SK-N-SH (cell line): Measurements from ENCODE around the gene ARHGAP15. TPM values are rescaled to one million over a fixed set of nuclear protein-coding genes. Genes with fewer than 3 reads are reported as not detected.

Experiments
- CTCF ChIA-PET: fragments of 300-600, 350-600 bp; formaldehyde crosslinking; extraction: SDS; loops from one replicate; lab custom pipeline; 2021; lab: Yijun Ruan, JAX
- POLR2A ChIA-PET: fragments of 350-600 bp; sonication (Branson Sonifier 250); formaldehyde crosslinking; extraction: SDS; loops from one replicate; lab custom pipeline; 2020; ENCODE audit warnings: antibody characterized with exemption, inconsistent platforms; lab: Yijun Ruan, JAX
- DNase-seq: peaks from one replicate; pipeline ENCODE4 v3.0.0; 2012
- H2AFZ ChIP-seq: fragments of 200-600 bp; sonication (generic); 2 replicates; pipeline ENCODE4 v1.8.1; 2016; ENCODE audit warnings: antibody characterized with exemption, mild to moderate bottlenecking, low read depth
- H3F3A ChIP-seq: fragments of 200-600 bp; sonication (generic); replicated peaks from 2 replicates; pipeline ENCODE3; 2016; ENCODE audit warnings: antibody characterized with exemption, mild to moderate bottlenecking; ENCODE audit not compliant: insufficient read depth
- H3K27ac ChIP-seq, 2 experiments: fragments of 200-500 bp in 1 of 2; fragments of 200-600 bp in 1 of 2; sonication (Bioruptor generic) in 1 of 2; sonication (generic), shearing (Covaris generic) in 1 of 2; 2 replicates each; pipeline versions ENCODE4 v1.5.1 to v1.6.1; 2014 to 2016; ENCODE audit warnings: low read depth in 2 of 2, inconsistent platforms in 1 of 2, low read length in 1 of 2, mild to moderate bottlenecking in 1 of 2, mixed read lengths in 1 of 2
- H3K27me3 ChIP-seq: fragments of 200-600 bp; sonication (generic), shearing (Covaris generic); 2 replicates; pipeline ENCODE4 v1.6.1; 2016; ENCODE audit warnings: mixed run types; ENCODE audit not compliant: insufficient read depth
- H3K36me3 ChIP-seq, 2 experiments: fragments of 200-500 bp in 1 of 2; fragments of 200-600 bp in 1 of 2; sonication (Bioruptor generic) in 1 of 2; sonication (generic) in 1 of 2; replicated peaks in 1 of 2; 2 replicates each; pipeline versions ENCODE3 to v1.5.1; 2014 to 2016; ENCODE audit warnings: low read length in 1 of 2, mild to moderate bottlenecking in 1 of 2; ENCODE audit not compliant: insufficient read depth in 2 of 2, control insufficient read depth in 1 of 2
- H3K4me1 ChIP-seq, 2 experiments: fragments of 200-500 bp in 1 of 2; fragments of 200-600 bp in 1 of 2; sonication (Bioruptor generic) in 1 of 2; sonication (generic), shearing (Covaris generic) in 1 of 2; 2 replicates each; pipeline versions ENCODE4 v1.5.1 to v1.6.1; 2014 to 2016; ENCODE audit warnings: low read depth in 1 of 2, low read length in 1 of 2, mixed run types in 1 of 2; ENCODE audit not compliant: insufficient read depth in 2 of 2, control insufficient read depth in 1 of 2
- H3K4me2 ChIP-seq: fragments of 200-600 bp; sonication (generic), shearing (Covaris generic); 2 replicates; pipeline ENCODE4 v1.6.1; 2017; ENCODE audit warnings: mixed run types
- H3K4me3 ChIP-seq, 2 experiments: fragments of 200-500 bp in 1 of 2; fragments of 200-600 bp in 1 of 2; sonication (Bioruptor generic) in 1 of 2; sonication (generic), shearing (Covaris generic) in 1 of 2; 2 replicates each; pipeline versions ENCODE4 v1.5.1 to v1.8.1; 2014 to 2016; ENCODE audit warnings: low read depth in 2 of 2, inconsistent platforms in 1 of 2, low read length in 1 of 2, mild to moderate bottlenecking in 1 of 2, mixed read lengths in 1 of 2, moderate library complexity in 1 of 2
- H3K79me2 ChIP-seq: fragments of 200-600 bp; sonication (generic); 2 replicates; pipeline ENCODE4 v1.8.1; 2017; ENCODE audit warnings: mild to moderate bottlenecking; ENCODE audit not compliant: insufficient read depth
- H3K9ac ChIP-seq: fragments of 200-600 bp; sonication (generic); 2 replicates; pipeline ENCODE4 v1.6.1; 2017; ENCODE audit warnings: mixed run types
- H3K9me2 ChIP-seq: fragments of 200-600 bp; sonication (generic); 2 replicates; pipeline ENCODE4 v1.6.1; 2017; ENCODE audit warnings: mixed run types
- H3K9me3 ChIP-seq: fragments of 200-600 bp; sonication (generic); 2 replicates; pipeline ENCODE4 v1.6.1; 2017; ENCODE audit warnings: mixed run types, mild to moderate bottlenecking, moderate library complexity
- H4K20me1 ChIP-seq: fragments of 200-600 bp; sonication (generic); 2 replicates; pipeline ENCODE4 v1.6.1; 2017; ENCODE audit warnings: mild to moderate bottlenecking, mixed run types; ENCODE audit not compliant: insufficient read depth
- CTCF ChIP-seq: fragments of 200-600 bp; sonication (generic); IDR thresholded peaks from 2 replicates; pipeline ENCODE4 v1.6.1; 2017; ENCODE audit warnings: antibody characterized with exemption, mild to moderate bottlenecking, moderate library complexity
- EZH2phosphoT487 ChIP-seq: fragments of 200-600 bp; sonication (generic); IDR thresholded peaks from 2 replicates; pipeline ENCODE4 v1.6.1; 2017; ENCODE audit warnings: low read depth, mixed run types, mild to moderate bottlenecking, antibody characterized with exemption, moderate library complexity, borderline replicate concordance
- FOSL2 ChIP-seq: IDR thresholded peaks from 2 replicates; pipeline ENCODE4 v1.4.0; 2012; ENCODE audit warnings: low read depth, mild to moderate bottlenecking, moderate library complexity, borderline replicate concordance
- FOXM1 ChIP-seq: IDR thresholded peaks from 2 replicates; pipeline ENCODE4 v1.4.0; 2012; ENCODE audit warnings: low read depth, mild to moderate bottlenecking
- GABPA ChIP-seq: IDR thresholded peaks from 2 replicates; pipeline ENCODE4 v1.4.0; 2012; ENCODE audit warnings: low read depth, mild to moderate bottlenecking
- GATA2 ChIP-seq: sonication (generic); formaldehyde crosslinking; IDR thresholded peaks from 2 replicates; pipeline ENCODE4 v1.5.0; 2020; ENCODE audit warnings: mild to moderate bottlenecking, missing genetic modification reagents
- NRF1 ChIP-seq: IDR thresholded peaks from 2 replicates; pipeline ENCODE4 v1.6.1; 2012; ENCODE audit warnings: low read depth, mild to moderate bottlenecking, low read length
- PBX3 ChIP-seq: IDR thresholded peaks from 2 replicates; pipeline ENCODE4; 2012
- RAD21 ChIP-seq: IDR thresholded peaks from 2 replicates; pipeline ENCODE4 v1.6.1; 2012; ENCODE audit warnings: mild to moderate bottlenecking, low read length
- RCOR1 ChIP-seq: fragments of 150-350 bp; IDR thresholded peaks from 2 replicates; pipeline ENCODE4 v1.6.1; 2017; ENCODE audit warnings: antibody characterized with exemption, low read length
- RXRA ChIP-seq: IDR thresholded peaks from 2 replicates; pipeline ENCODE4 v1.4.0; 2012; ENCODE audit warnings: low read depth, mild to moderate bottlenecking, borderline replicate concordance
- SIN3A ChIP-seq: IDR thresholded peaks from 2 replicates; pipeline ENCODE4 v1.6.1; 2012; ENCODE audit warnings: low read depth, mild to moderate bottlenecking, low read length, moderate library complexity, borderline replicate concordance
- SMC3 ChIP-seq: IDR thresholded peaks from 2 replicates; pipeline ENCODE4 v1.6.1; 2012; ENCODE audit warnings: low read depth, low read length, improper control_type of control experiment
- USF1 ChIP-seq: IDR thresholded peaks from 2 replicates; pipeline ENCODE4 v1.4.0; 2012; ENCODE audit warnings: low read depth, borderline replicate concordance
- WGBS: methylation state at CpG from one replicate; pipeline ENCODE4 v1.1.6; 2017; ENCODE audit warnings: low lambda C conversion rate; 5-methylcytosine and 5-hydroxymethylcytosine counted together
- polyA plus RNA-seq, 3 experiments: library from polyadenylated mRNA; depleted of rRNA; stranded (reverse); fragments of >200 nt; gene quantifications; 2 replicates each; pipeline ENCODE4 v1.2.3, GENCODE V29; 2012

The ARHGAP15 gene
- polyA plus RNA-seq, 1 of the 3 experiments (the other 2 are of a cell fraction) = not detected

- no peak for DNase-seq
- Histone ChIP-seq H4K20me1 (no peaks in the 10 kb centered on the region), H3K4me1 (no peaks in the 10 kb centered on the region), H3K4me3 (no peak overlapping the region), H3K4me2 (no peak overlapping the region), H2AFZ (no peak overlapping the region), H3K9ac (no peak overlapping the region), H3K36me3 (no peaks in the 10 kb centered on the region), H3F3A (no peaks in the 10 kb centered on the region), H3K79me2 (no peaks in the 10 kb centered on the region), H3K9me3 (no peaks in the 10 kb centered on the region; the same call in 1 of the 2 replicates), H3K27ac (no peak overlapping the region), H3K9me2 (no peaks in the 10 kb centered on the region), H3K27me3 (no peaks in the 10 kb centered on the region)
- TF ChIP-seq SMC3 = peak; percentile 22; the same call in 1 of the 2 replicates
- peak; percentile 38 for TF ChIP-seq CTCF
- TF ChIP-seq RCOR1 = no peak
- TF ChIP-seq RAD21 = peak; percentile 63
- CTCF ChIA-PET = interaction anchor here (1.5 kb wide), 1 partner anchor 102 kb away, joined by 4 read pairs; no protein-coding TSS in a partner anchor
- 53% methylated on average over 5 of the region's 5 CpGs for WGBS
- POLR2A ChIA-PET = no interaction called here
Measured at GRCh38 chr2:143582046-143582747, 453.0 kb downstream of the ARHGAP15 start.

- Histone ChIP-seq H3K27me3 (no peaks in the 10 kb centered on the region), H3F3A (no peaks in the 10 kb centered on the region), H3K36me3 (no peaks in the 10 kb centered on the region), H3K9me2 (no peaks in the 10 kb centered on the region), H4K20me1 (no peaks in the 10 kb centered on the region), H2AFZ (no peak overlapping the region), H3K79me2 (no peaks in the 10 kb centered on the region), H3K9me3 (no peaks in the 10 kb centered on the region; the same call in 1 of the 2 replicates), H3K4me3 (no peak overlapping the region), H3K4me2 (no peak overlapping the region), H3K9ac (no peak overlapping the region), H3K4me1 (no peaks in the 10 kb centered on the region), H3K27ac (no peak overlapping the region)
- no peak for DNase-seq
- POLR2A ChIA-PET = no interaction called here
- CTCF ChIA-PET = no interaction called here
- 25% methylated on average over 4 of the region's 4 CpGs for WGBS
- TF ChIP-seq RCOR1 (no peak), FOXM1 (no peak), SIN3A (no peak), USF1 (no peak), EZH2phosphoT487 (no peak), GATA2 (CRISPR knock-in tag) (no peak), NRF1 (no peak), PBX3 (no peak), GABPA (no peak), FOSL2 (no peak), RXRA (no peak), RAD21 (no peak)
Measured at GRCh38 chr2:143584936-143585335, 455.7 kb downstream of the ARHGAP15 start.
